Left colon (tissue), 2 donors: ENCODE results near the gene MCC. TPM values are rescaled to one million over a fixed set of nuclear protein-coding genes. Genes with fewer than 3 reads are reported as not detected.
"Not testable (repeated sequence)": the region's sequence is repeated elsewhere in the genome, so short reads cannot be mapped to it uniquely, and the experiment has no call there.

Experiments used
- ATAC-seq: fragments of 200-7000 bp; cut with Tn5 transposase; one replicate; pipeline ENCODE4 v1.9.1; 2020; ENCODE audit warnings: mild to moderate bottlenecking, moderate library complexity
- DNase-seq, 2 donors: peaks; one replicate each; pipeline ENCODE4 v3.0.0-alpha.2; 2020
- intact Hi-C, 2 donors: fragments of 100-400 bp; cut with DNase I in 1 of 2; cut with micrococcal nuclease in 1 of 2; formaldehyde crosslinking; loops; one replicate each; pipeline versions ENCODE4 v1.11.2 to v1.14.0; 2022; cut with DNase I, micrococcal nuclease
- total RNA-seq, 2 donors: library from RNA; stranded (reverse); fragmentation: NEBNext Ultra II Directional; extraction: Animal tissue kit (Norgen Biotek cat#: 25700); gene quantifications; one replicate each; pipeline ENCODE4 v1.2.1, GENCODE V29; 2021
- donor health status: DM: no; HTN: no; CAD: no.
- donor health status: DM: yes; HTN: yes; CAD: no.

The MCC gene
- total RNA-seq, 2 donors from 2014 or later, result 1.9 to 4.3 TPM

DNA sequence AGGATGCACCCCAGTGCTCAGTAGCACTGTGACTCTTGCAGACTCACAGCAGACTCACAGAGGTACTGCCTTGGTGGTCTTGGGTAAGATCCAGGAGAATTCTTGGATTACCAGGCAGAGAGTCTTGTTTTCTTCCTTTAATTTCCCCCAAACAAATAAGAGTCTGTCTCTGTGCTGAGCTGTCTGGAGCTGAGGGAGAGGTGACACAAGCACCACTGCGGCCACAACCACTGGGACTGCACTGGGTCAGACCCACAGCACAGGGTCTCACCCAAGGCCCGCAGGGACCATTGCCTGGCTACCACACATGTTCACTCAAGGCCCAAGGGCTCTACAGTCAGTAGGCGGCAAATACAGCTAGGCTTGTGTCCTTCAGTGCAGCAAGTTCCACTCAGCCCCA lies 13.8 kb upstream of the MCC start:
- intact Hi-C loops, result no loop called here
- DNase-seq, result no peak
- ATAC-seq, result no peak

DNA sequence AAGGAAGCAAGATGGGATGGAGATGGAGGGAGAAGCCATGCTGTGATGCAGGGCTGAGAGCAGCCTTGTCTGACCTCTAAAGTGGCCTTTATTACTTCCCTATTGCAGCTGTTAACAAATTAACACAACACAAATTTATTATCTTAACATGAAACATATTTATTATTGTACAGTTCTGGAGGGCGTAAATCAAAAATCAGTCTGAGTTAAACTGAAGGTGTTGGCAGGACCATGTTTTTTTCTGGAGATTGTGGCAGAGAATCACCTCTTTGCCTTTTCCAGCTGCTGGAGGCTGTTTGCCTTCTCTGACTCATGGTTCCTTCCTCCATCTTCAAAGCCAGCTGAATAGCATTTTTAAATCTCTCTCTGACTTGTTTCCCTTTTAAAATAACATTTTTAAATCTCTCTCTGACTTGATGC lies 7.2 kb upstream of the MCC start:
- DNase-seq (no peak), ATAC-seq (no peak)
- intact Hi-C loops, result no loop called here

DNA sequence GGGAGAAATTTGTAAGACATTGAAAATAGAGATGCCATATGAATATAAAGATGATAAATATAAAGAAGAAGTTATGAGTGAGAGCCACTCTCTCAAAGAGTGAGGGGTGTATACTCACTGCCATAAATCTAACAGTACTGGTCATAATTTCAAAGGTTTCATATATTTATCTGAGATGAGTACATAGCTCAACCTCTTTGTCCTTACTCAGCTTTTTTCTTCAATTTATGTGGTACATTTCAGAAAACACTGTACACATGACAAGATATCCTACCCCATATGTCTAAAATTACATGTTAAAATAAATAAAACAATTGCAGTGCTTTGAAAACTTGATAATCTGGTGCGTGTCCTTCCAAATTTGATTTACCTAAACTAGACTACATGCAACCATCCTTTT lies 5.2 kb upstream of the MCC start:
- ATAC-seq, result no peak
- no peak for DNase-seq
- intact Hi-C loops, result no loop called here

DNA sequence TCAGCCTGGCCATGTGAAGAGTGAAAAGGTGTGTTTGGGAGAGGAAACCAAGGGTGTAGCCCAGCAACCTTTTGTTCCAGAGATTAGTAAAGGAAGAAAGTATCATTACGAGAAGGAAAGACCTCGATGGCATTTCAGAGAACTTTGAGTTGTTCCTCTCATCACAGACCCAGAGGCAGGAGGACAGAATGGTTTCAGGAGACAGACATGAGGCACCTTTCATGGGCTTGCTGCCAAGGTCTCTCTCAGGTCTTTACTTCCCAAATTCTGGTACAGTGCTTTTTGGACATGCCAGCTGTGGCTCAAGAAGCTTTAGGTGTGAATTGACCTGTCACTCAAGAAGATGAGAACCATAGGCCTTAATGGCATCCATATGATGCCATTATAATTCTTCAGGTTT lies 2.8 kb upstream of the MCC start:
- intact Hi-C loops, result no loop called here
- ATAC-seq (no peak), DNase-seq (no peak)

DNA sequence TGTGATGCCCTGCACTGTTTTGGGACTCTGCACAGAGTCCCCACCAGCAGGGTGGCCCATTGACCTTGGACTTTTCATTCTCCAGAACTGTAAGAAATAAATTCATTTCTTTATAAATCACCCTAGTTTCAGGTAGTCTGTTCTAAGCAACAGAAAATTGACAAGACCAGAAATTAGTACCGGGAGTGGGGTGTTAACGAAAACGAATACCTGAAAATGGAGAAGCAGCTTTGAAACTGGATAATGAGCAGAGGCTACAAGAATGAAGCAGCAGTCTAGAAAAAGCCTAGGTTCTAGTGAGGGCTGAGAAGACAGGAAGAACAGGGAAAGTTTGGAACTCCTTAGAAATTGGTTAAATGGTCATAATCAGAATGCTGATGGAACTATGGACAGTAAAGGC lies 2.1 kb upstream of the MCC start:
- ATAC-seq, result no peak
- no peak for DNase-seq
- intact Hi-C loops, result no loop called here

DNA sequence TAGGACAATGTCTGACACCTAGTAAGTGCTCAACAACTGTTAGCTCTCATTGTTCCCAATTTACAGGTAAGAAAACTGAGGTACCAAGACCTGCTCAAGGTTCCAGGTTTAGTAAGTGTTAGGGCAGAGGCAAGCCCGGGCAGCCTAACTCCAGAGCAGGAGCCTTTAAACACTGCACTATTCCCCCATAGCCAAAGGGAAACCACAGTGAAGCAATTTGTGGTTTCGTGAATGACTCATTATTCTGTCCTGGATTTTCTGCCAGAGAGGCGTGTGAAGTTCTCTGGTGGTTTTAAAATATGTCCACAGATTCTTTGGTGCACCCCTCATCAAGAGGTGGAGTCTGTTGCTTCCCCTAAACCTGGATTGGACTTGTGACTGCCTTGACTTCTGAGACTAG lies 1.0 kb upstream of the MCC start:
- intact Hi-C loops, result no loop called here
- ATAC-seq (no peak), DNase-seq (no peak)

DNA sequence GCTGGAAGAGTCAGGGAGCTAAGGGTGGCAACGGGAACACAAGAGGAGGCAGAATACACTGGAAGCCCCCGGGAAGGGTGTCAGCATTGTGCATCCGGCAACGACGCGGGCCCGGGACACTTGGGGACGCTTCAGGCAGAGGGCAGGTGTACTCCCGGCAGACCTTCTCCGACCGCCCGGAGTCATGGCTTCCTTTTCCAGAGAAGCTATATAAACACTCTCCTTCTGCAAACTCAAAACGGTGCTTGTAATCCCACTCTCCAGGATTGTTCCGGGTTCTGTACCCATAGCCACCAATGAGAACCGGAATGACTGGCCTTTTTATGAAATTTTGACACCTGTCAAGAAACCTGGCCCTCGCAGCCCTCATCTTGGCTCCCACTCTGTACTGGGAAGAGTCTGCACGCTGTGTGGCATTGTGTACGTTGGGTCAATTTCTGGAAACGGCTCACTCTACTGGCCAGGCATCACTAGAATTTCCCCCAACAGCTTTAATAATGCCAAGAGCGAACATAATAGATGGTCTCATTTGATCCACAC lies 462 bp upstream of the MCC start:
- intact Hi-C loops, result no loop called here
- DNase-seq (no peak), ATAC-seq (peak; percentile 58)

DNA sequence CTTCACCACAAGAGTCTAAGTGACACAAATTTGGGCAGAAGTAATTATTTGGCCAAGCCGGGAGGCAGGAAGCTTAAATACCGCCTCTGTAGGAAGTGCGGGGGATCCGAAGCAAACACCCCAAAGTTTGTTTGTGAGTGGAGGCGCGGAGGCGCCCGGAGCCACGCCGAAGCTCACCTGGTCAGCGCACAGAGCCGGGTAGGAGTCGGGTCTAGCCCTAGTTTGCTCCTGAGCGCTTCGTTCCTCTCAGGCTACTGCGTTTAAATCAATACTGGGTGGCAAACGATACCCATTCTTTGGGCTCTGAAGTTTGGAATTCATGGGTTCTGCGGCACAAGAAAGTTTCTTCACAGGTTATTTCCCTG lies 855 bp downstream of the MCC start:
- DNase-seq (peak in 1 of 2 donors; percentile 18), ATAC-seq (peak; percentile 19)
- intact Hi-C loops, result no loop called here

DNA sequence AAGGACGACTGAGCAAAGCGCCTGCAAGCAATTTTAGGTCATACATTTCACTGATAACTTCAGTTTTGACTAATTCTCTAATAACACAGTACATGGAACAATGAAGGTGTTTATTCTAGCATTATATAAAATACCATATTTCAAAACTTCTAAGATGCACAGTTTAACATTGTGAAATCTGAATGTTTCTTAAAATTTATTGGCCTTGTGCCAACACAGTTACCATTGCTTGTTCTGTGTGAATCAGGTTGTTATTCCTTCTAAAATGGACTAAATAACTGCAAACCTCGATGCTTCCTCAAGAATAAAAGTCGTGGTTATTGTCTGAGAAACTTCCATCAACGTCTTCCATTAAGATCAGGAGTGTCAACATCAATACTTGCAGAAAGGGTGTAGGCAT lies 8.0 kb downstream of the MCC start:
- DNase-seq (no peak), ATAC-seq (no peak)
- intact Hi-C loops, result no loop called here

DNA sequence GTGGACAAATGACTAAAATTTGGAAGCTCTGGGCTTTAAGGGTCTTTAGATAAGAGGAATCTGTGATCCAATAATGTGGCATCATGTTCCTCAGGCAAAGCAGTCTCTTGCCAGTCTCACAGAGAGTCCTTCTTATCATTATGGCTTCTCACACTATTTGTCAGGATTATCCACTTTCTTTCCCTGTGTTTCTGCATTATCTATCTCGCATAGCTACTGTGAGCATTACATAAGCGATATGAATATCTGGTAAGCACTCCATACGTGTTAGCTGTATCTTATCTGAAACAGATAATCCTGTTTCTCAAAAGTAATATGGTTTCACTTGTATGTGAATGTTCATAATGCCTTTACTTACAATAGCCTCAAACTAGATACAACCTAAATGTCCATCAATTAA lies 9.6 kb downstream of the MCC start:
- DNase-seq, result no peak
- ATAC-seq, result no peak
- intact Hi-C loops, result no loop called here

DNA sequence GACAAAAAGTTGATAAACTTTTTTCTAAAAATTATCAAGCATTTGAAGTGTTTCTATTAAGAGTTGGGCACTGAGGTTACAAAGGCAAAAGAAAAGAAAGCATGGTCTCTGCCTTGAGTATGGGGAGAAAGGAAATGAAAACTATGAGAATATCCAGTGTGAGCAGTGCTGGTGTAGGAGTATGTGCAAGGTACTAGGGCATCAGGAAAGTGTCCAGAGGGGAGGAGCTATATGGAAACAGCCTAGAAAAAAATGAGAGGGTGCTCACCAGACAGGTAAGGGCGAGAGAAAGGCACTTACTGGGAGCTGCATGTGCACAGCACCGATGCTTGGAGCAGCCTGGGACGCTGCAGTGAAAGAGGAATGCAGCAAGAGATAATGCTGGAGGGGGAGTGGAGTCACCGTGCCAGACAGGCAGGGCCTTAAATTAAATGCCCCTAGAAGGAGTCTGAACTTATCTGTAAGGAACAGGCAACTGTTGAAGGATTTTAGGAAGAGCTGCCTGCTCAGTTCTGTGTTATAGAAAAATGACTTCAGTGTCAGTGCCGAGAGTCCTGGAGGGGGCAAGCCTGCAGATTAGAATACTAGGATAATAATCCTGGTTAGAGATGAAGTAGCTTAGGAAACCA lies 14.0 kb downstream of the MCC start:
- intact Hi-C loops, result no loop called here
- ATAC-seq (no peak), DNase-seq (no peak)

DNA sequence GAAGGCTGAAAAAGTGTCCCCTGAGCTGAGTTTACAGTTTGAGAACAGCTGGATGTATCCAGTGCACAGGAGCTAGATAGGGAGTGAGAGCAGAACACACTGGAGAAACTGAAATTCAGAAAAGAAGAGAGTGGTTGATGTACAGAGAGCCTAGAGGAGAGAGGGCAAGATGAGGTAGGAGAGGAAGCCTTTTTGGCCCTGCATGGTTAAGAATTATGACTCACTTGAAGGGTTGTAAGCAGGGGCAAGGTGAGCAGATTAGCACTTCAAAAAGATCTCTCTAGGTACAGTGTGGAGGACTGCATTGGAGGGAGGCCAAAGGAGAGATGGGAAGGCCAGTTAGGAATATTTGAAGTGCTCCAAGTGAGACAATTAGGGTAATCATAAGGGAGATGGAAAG lies 25.2 kb downstream of the MCC start:
- DNase-seq, result no peak
- no peak for ATAC-seq
- intact Hi-C loops, result no loop called here

DNA sequence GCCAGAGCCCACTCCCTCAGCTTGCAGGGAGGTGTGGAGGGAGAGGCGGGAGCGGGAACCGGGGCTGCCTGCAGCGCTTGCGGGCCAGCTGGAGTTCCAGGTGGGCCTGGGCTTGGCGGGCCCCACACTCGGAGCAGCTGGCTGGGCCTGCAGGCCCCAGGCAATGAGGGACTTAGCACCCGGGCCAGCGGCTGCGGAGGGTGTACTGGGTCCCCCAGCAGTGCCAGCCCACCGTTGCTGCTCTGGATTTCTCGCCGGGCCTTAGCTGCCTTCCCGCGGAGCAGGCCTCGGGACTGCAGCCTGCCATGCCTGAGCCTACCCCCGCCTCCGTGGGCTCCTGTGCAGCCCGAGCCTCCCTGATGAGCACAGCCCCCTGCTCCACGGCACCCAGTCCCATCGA lies 31.1 kb downstream of the MCC start:
- DNase-seq, intact Hi-C loops, ATAC-seq: not testable (repeated sequence)

DNA sequence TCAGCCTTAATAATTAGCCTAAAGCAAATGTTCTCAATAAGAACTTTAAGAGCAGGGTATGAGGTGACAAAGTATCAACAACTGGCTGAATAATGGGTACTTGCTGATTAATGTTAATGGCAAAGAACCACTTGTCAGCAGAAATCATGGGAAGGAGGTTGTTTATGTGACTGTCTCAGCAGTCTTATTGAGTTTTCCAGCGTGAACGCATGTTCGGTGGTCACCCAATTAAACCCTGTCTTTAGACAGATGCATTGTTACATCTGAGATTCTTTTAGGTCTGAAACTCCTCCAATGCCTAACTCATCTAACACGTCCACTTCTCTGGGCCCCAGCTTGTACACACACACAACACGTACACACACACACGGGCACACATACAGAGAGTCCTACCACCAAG lies 35.3 kb downstream of the MCC start:
- DNase-seq, result no peak
- no peak for ATAC-seq
- intact Hi-C loops, result no loop called here

DNA sequence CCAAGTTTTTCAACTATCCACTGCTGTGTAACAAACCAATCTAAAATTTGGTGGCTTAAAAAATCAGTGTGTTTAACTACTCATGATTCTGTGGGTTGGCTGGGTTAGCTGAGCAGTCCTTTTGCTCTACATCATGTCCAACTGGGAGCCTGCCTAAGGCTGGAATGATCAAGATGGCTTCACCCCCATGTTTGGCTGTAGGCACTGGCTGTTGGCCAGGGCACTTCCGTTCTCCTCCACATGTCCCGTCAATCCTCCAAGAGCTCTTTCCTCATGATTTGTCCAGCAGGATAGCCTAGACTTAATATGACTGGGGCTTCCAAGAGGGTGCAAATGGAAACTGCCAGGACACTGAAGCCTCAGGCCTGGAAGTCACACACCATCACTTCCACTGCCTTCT lies 36.5 kb downstream of the MCC start:
- DNase-seq (no peak), ATAC-seq (no peak)
- intact Hi-C loops, result no loop called here

DNA sequence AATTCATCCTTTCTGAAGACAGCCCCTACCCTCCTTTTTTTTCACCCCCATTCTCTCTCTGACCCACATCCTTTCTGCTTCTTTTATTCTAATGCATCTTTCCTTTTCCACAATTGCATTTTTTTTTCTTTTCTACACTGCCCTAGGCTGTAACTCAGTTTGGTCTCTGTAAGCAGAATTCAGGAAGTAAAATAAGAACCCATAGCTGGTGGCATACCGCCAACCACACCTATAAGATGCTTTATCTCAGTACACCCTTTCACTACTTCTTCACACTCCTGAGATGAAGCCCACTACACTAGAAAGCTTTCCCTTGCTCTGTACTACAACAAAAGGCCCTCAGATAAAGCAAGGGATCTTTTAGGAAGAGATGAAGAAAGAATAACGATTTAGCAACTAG lies 37.3 kb downstream of the MCC start:
- DNase-seq (no peak), ATAC-seq (no peak)
- intact Hi-C loops, result no loop called here

DNA sequence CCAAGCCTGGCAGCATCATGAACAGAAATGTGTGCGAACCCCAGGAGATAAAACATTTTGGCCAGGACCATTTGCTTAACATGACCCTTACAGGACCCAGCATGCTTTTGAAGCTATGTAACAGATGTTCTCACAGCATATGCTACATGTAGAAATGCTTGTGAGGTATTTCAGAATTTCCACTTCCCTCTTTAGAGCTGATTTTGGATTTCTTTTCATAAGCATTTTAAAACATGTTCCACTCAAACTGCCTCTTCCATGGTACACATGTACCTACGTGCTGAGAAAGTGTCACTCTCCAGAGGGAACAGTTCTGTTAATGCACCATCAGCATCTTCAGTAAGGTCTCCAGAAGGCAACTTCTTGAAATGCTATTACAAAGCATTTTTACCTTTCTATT lies 37.8 kb downstream of the MCC start:
- no peak for DNase-seq
- intact Hi-C loops, result no loop called here

DNA sequence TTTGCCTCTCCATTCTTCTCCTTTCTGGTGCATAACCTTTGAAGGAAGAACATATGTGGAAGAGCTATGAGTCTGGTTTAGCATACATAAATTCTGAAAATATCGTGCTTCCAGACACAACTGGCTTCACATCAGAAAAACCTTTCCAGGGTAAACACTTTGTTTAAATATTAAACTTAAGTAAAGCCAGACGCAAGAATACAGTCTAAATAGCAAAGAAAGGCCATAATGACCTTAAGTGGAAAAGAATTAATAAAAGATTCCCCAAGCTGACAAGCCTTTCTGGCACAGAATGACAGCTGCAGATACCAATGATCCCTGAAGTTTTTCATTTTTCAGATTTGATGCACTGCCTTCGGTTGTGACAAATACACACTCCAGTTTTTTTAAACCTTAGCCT lies 40.0 kb downstream of the MCC start:
- no peak for ATAC-seq
- intact Hi-C loops, result no loop called here
- DNase-seq, result no peak

More for the DNA sequence above, 37.8 kb downstream of the MCC start:
- no peak for ATAC-seq

DNA sequence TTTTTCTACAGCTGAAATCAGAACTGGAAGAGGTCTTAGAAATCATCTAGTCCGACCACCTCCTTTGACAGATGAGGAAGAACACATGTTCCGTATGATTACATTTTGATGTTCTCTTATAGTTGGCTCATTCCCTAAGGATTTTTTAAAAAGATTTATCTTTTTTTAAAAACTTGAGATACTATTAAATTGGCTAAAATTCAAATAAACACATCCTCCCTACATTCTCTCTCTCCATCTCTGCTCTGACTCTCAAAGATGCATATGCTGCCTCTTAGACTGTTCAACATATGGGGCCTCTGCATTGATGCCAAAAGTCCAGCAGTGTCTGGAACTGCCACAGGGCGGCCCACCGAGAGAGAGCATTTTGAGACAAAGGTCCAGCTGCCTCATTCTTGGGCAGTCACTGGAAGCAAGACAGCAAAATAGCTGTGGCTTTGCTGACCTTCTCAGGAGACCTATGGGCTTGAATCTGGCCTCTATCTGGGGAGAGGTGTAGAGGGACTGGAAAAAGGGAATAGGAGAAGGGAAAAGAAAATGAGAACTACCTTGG lies 40.7 kb downstream of the MCC start:
- DNase-seq, result no peak
- ATAC-seq, result no peak
- intact Hi-C loops, result no loop called here

DNA sequence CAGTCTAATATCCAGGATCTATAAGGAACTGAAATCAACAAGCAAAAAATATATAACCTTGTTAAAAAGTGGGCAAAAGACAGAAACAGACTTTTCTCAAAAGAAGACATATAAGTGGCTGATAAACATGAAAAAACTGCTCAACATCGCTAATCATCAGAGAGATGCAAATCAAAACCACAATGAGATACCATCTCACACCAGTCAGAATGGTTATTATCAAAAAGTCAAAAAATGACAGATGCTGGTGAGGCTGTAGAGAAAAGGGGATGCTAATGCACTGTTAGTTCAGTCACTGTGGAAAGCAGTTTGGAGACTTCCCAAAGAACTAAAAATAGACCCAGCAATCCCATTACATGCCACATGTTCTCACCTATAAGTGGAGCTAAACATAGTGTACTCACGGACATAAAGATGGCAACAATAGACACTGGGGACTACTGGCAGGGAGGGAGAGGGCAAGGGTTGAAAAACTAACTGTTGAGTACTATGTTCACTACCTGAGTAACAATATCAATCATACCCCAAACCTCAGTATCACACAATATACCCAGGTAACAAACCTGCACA lies 41.8 kb downstream of the MCC start:
- no peak for DNase-seq
- ATAC-seq, result no peak
- intact Hi-C loops, result no loop called here

DNA sequence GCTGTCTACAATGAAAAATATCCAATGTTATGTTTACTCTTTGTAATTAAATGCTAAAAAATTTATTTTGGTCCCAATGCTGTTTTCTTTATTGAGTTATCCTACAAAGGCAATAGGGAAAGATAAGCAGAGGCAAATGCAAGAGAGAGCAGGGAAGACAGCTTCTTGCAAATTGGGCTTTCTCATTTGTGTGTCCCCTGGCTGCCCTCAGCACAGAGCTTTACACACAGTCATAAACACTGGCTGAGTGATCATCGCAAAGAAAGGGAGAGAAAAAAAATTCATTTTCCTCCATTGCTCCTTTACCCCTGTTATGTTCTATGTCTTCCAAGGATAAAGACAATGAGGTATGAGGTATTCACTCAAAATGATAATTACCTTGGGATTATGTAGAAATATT lies 51.1 kb downstream of the MCC start:
- intact Hi-C loops, result no loop called here
- DNase-seq, result no peak
- ATAC-seq, result no peak
